HG03064 (cell line): ENCODE data around the gene ACTR10.

Experiments used
- ATAC-seq: cut with Tn5 transposase; IDR thresholded peaks from one replicate; pipeline ENCODE4 v1.9.1; 2021; ENCODE audit warnings: low read depth; ENCODE audit not compliant: unreplicated experiment

Gene ACTR10

GRCh38 chr14:58278177-58278576, 78.2 kb downstream of the ACTR10 start:
- no peak for ATAC-seq

- peak; percentile 56 for ATAC-seq
Measured at GRCh38 chr14:58280954-58281787, 81.2 kb downstream of the ACTR10 start.

GRCh38 chr14:58281969-58282368, 82.0 kb downstream of the ACTR10 start:
- no peak for ATAC-seq

GRCh38 chr14:58282925-58283593, 83.1 kb downstream of the ACTR10 start:
- no peak for ATAC-seq

- no peak for ATAC-seq
Measured at GRCh38 chr14:58283730-58284129, 83.8 kb downstream of the ACTR10 start.

GRCh38 chr14:58285132-58285531, 85.2 kb downstream of the ACTR10 start:
- no peak for ATAC-seq
